ENCODE data around the gene EIF4G3.
A peak's percentile ranks its signal among the peaks of the same experiment; 100 is the strongest.
"Not testable (repeated sequence)": the region's sequence is repeated elsewhere in the genome, so short reads cannot be mapped to it uniquely, and the experiment has no call there.

EIF4G3 gene, protein sequence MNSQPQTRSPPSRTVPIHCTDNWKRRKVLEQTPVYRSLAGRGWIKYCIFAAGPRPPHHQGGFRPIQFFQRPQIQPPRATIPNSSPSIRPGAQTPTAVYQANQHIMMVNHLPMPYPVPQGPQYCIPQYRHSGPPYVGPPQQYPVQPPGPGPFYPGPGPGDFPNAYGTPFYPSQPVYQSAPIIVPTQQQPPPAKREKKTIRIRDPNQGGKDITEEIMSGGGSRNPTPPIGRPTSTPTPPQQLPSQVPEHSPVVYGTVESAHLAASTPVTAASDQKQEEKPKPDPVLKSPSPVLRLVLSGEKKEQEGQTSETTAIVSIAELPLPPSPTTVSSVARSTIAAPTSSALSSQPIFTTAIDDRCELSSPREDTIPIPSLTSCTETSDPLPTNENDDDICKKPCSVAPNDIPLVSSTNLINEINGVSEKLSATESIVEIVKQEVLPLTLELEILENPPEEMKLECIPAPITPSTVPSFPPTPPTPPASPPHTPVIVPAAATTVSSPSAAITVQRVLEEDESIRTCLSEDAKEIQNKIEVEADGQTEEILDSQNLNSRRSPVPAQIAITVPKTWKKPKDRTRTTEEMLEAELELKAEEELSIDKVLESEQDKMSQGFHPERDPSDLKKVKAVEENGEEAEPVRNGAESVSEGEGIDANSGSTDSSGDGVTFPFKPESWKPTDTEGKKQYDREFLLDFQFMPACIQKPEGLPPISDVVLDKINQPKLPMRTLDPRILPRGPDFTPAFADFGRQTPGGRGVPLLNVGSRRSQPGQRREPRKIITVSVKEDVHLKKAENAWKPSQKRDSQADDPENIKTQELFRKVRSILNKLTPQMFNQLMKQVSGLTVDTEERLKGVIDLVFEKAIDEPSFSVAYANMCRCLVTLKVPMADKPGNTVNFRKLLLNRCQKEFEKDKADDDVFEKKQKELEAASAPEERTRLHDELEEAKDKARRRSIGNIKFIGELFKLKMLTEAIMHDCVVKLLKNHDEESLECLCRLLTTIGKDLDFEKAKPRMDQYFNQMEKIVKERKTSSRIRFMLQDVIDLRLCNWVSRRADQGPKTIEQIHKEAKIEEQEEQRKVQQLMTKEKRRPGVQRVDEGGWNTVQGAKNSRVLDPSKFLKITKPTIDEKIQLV (N-terminal part only)

DNA sequence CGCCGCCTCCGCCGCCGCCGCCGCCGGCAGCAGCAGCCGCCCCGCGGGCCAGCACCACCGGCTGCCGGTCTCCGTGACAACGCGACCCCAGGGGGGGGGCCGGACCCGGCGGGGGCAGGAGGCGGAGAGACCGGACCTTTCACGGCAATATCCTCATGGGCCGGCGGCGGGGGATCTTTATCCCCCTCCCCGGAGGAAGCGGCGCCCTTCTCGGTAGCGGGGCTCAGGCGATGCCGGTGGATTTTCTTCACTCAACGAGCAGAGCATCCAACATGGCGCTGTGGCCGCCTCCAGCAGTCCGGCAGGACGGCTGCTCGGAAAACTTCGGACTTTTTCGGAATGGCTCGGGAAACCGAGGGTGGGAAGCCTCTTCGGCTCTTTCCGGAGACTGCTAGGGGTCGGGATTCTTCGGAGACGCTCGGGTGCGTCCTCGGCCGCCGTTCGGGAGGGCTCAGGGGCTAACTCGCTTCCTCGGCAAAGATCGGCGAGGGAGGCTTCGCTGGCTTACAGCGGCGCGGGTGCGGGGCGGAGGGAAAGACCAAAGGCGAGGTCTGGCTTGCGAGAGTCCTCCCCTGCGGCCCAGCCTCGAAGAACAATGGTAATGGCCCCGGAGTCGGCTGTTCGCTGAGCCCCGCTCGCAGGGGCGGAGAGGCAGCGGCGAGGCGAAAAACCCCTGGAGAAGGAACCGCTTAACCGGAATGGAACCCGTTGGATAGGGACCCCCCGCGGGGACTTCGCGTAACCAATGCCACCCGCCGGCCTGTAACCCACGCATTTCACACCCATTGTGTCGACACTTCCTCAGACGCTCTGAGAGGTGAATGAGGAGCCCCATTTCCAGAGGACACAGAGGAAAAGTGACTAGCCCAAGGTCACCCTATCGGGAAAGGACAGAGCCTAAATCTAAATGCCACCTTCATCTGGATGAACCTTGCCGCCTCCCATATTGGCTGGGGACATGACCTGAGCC, at the start of gene EIF4G3:
Gene EIF4G3, minus strand, starts transcription at position 312 of the 970 bp plus-strand sequence. CDS start 174,155 bp downstream, outside the sequence.
- peak; percentile 100 for DNase-seq

DNA sequence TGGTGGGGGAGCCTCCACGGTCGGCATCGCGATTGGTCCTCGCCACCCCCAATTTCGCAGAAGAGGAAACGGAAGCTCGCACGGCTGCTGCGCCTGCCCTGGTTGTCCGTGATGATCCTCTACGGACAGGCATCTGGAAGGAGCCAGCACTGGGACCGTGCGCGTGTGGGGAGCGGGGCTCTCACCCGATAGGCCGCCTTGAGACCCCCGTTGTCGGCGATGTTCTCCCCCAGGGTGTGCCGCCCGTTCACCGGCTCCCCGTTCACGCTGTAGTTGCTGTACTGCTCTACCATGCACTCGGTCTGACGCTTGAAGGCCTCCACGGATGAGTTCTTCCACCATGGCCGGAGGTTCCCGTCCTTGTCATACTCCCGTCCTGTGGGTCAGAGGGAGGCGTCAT, 48.4 kb upstream of the EIF4G3 start:
- DNase-seq, result no peak

DNA sequence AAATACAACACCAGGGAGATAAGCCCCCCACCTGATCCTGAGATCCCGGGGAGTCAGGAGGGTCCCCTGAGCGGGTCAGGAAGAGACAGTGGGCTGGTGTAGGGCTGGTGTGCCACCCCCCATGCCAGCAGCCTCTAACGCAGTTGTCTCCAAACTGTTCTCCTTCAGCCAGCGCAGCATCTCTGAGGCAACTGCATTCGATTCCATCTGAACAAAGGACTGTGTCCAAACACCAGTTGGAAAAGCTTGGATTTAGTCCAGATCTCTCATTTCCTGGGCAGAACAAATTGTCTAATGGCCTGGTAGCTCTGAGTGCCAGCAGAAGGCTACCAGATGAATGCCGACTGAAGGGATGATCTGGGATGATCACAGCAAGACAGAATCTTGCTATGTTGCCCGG, 44.1 kb upstream of the EIF4G3 start:
- DNase-seq, result no peak

DNA sequence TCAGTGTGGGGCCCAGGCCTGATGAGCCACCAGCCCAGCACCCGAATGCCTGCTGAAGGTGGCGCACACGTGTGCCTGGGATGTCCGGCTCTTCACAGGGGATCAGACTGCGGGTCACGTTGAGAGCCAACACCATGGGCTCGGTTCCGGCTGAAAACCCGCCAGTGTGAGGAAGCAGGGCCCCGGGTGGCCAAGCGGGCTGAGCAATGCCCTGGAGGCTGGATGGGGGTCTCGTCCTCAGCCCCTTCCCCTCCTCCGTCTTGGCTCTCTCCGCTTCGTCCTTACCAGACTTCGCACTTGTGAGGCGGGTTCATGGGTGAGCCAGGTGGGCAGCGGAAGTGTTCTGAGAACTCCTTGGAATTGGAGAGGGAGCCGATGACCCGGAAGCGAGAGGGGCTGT, 43.0 kb upstream of the EIF4G3 start:
- no peak for DNase-seq

DNA sequence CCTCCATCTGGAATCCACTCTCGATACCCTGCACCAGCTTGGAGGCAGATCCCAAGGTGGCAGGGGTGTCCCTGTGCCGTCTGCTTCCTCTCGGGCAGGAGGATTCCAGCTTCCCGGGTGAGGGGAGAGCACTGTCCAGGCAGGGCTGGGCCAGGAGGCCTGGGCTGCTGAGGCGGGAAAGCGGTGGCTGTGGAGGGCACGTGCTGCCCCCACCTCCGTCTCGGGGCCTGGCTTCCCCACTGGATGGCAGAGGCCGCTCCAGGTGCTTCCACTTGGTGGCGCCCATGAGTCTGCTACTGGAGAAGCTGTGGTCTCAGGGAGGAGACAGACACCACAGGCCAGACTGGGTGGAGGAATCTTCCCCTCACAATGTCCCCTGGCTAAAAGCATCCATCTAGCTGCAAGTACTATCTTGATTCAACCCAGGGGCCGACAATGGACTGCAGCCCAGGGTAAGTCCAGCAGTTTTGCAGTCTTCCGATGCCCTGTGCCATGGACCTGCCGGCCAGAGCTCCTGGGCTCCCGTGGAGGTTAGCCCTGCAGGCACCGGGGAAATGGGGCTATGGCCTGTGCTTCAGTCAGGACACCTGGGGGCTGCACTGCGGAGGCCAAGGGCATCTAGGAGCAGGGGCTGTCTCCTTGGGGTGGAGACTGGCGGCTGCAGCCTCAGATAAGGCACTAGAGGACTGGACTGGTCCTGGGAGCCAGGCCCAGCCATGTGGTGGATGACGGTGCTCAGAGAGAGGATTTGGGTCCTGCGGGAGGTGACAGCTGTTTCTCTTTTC, 41.3 kb upstream of the EIF4G3 start:
- DNase-seq, result peak; percentile 48

DNA sequence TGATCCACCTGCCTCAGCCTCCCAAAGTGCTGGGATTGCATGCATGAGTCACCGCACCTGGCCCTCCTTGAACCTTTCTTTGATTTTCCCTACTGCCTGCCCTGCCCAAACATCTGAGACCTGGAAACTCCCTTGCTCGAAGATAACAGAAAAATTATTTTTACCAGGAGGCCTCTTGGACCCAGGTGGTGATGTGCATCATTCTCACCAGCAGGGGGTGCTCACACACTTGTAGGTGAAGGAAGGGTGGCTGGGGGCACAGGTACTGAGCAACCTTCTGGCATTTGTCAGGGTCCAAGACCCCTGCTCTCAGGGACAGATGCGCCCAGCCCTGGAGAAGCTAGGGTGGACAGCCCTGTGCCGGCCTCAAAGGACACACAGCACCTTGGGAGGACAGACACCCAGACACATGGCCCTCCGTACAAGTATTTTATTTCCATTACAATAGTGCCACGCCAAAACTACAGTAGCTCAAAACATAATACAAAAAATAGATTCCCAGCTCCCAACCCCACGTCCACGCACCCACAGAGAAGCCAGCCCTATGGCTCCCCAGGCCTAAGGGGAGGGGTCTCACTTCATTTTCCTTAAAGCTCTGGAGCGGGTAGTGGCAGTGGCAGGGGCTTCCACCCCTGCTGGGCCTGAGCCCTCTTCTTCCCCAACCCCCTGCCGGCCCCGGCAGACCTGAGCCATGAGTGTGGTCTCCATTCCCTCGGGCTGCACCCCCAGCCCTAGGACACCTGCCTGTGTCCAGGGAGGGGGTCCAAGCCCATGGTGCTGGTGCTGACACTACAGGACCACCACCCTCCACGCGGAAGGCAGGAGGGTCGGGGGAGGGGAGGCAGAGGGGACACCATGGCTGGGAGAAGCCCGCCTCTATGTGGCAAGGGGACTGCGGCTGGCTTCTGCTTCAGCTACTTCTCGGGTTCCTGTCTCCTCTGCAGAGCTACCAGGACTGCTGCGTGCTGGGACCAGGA, 40.4 kb upstream of the EIF4G3 start:
- peak; percentile 80 for DNase-seq

DNA sequence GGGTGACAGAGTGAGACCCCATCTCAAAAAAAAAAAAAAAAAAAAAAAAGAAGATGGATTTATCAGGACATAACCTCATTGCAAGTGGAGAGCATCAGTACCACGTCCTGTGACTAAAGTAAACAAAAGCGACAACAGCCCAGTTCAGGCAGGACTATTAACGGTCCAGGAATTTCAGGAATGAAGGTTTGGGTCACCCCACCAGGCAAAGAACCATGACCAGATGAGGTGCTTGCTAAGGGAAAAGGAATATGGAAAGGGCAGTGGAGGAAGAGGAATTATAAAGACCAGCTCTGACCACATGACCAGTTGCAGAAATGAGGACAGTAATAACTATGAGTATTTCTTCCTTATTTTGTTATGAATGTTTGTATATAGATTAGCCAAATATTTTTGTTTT, 35.4 kb upstream of the EIF4G3 start:
- no peak for DNase-seq

DNA sequence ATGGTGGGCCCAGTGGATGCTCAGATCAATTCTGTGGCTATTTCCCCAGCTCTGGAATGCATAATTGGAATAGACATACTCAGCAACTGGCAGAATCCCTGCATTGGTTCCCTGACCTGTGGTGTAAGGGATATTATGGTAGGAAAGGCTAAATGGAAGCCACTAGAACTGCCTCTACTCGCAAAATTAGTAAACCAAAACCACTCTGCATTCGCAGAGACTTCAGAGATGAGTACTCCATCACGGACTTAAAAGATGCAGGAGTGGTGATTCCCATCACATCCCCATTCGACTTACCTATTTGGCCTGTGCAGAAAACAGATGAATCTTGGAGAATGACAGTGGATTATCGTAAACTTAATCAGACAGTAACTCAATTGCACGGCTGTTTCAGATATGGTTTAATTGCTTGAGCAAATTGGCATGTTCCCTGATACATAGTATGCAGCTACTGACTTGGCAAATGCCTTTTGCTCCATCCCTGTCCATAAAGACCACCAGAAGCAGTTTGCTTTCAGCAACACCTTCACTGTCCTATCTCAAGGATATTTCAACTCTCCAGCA, 31.5 kb upstream of the EIF4G3 start:
- not testable (repeated sequence) for DNase-seq

DNA sequence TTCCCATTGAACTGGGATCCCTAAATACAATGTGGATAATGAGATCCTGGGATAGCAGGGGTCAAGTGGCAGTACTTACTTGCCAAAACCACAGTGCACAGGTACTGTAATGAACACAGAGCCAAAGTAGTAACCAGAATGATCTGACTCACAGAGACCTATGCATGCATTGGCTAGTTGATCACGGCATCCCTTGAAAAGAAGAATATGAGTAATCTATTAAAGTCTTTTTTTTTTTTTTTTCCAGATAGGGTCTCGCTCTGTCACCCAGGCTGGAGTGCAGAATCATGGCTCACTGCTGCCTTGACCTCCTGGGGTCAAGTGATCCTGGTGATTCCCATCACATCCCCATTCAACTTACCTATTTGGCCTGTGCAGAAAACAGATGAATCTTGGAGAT, 29.4 kb upstream of the EIF4G3 start:
- DNase-seq, result no peak

DNA sequence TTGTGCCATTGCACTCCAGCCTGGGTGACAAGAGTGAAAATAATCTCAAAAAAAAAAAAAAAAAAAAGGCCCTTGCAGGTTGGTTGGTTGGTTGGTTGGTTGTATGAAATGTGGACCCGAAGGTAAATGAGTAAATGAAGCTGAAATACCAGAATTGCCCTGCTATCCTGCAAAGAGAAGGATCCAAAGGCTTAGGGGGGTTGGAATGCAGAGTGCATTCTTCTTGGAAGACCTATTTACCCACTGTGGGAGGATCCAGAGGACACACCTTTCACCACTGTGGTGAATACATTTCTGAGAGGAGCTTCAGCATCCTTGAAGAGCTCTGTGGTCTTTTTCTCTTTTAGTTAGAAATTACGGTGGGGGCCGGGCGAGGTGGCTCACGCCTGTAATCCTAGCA, 28.7 kb upstream of the EIF4G3 start:
- DNase-seq, result no peak

DNA sequence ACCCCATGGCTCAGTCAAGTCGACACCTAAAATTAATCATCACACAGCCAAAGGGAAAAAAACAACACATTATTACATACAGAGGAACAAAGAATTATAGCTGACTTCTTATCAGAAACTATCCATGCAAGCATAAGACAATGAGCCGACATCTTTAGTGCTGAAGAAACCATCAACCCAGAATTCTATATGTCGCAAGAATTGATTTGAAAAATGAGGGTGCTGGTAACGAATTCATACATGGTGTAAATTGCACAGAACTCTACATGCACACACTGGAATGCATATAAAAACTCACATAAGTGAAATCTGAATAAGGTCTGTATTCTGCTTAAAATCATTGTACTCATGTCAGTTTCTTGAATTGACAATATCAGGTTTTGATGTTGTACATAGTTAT, 25.0 kb upstream of the EIF4G3 start:
- DNase-seq, result no peak

DNA sequence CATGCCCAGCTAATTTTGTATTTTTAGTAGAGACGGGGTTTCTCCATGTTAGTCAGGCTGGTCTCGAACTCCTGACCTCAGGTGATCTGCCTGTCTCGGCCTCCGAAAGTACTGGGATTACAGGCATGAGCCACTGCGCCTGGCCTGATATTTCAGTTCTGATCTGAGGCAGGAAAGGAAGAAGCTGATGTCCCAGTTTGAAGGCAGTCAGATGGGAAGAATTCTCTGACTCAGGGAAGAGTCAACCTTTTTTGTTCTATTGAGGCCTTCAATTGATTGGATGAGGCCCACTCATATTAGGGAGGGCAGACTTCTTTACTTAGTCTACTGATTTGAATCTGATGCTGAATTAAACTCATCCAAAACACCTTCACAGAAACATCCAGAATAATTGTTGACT, 24.5 kb upstream of the EIF4G3 start:
- not testable (repeated sequence) for DNase-seq

DNA sequence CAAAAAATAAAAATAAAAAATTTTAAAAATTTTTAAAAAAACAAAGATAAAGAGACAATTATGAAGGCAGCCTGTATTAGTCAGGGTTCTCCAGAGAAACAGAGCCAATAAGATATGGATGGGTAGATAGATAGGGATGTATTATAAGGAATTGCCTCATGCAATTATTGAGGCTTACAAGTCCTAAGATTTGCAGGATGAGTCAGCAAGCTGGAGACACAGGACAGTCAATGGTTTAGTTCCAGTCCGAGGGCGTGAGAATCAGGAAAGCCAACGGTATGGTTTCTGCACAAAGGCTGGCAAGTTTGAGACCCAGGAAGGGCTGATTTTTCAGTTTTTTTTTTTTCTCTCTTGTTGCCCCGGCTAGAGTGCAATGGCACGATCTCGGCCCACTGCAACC, 24.1 kb upstream of the EIF4G3 start:
- DNase-seq, result no peak

DNA sequence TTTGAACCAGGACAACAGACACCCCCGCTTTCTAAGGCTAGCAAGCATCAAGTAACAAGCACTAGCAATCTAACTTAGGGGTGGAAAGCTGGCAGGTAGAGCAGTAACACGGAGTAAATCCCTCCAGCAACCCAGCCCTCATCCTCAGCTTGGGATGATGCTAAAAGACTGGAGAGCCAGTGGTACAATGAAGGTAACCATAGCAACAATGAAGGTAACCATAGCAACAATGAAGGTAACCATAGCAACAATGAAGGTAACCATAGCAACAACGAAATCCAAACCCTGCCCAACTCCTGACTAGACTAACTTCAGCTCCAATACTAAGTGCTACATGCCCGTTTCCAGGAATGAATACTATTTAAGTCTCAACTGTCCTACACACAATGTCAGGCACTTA, 22.2 kb upstream of the EIF4G3 start:
- DNase-seq, result no peak

DNA sequence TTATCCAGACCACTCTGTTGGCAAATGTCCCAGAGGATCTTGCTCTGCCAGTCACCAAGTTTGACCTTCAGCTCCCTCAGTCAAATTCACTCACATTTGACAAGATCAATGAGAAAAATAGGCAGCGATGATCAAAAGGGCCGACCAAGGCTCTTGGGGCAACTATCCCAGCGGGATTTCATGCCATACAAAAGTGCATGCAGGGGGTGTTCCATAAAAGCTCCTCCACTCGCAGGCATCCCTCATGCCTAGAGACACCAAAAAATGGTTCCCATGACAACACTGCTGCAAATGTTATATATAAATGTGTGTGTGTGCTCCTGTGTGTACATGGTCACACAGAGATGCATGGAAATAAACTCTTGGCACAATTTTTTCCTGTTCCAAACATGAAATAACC, 16.2 kb upstream of the EIF4G3 start:
- DNase-seq, result no peak

DNA sequence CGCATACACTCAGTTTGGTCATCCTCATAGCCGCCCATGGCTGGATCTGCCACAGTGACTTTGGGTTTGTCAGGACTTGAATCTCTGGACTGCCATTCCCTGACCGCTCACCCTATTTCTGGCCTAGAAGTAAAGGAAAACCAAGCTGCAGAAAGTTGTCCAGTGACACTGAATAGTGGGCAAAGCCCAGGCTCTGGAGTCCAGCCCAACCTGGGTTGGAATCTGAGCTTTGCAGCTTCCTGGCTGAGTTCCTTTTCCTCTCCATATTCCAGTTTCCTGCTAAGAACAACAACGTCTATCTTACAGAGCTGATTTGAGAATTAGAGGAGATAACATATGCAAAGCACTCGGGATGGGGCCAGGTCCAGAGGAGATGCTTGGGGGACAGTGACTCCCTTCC, 15.6 kb upstream of the EIF4G3 start:
- DNase-seq, result no peak

DNA sequence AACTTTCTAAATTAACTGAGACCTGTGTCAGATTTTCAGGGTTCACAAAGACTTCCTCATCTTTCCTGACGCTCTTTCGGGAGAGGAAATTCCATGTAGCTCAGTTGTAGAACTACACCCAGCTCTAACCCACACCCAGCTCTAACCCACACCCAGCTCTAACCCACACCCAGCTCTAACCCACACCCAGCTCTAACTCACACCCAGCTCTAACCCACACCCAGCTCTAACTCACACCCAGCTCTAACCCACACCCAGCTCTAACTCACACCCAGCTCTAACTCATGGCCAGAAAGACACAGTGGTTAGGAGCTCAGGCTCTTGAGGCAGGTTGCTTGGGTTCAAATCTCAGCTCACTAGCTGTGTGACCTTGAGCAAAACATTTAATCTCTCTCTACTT, 14.1 kb upstream of the EIF4G3 start:
- not testable (repeated sequence) for DNase-seq

DNA sequence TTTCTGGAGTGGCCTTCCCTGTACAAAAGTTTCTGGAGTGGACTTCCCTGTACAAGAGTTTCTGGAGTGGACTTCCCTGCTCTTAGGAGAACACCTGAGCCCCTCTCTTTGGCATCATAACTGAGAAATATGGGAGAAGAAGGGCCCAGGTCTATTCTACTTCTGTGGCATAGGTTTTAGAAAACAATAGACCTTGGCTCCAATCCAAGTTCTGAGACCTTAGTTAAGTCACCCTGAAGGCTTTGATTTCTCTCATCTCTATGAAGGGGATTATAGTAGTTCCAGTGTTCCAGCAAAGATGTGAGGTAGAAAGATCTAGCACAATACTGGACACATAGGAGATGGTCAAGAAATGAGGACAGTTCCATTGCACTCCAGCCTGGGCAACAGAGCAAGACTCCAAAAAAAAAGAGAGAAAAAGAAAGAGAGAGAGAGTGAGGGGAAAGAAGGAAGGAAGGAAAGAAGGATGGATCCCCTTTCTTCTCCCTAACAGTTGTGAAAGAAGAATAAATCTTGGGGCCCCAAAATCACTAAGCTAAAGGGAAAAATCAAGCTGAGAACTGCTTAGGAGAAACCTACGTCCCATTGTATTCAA, 13.3 kb upstream of the EIF4G3 start:
- DNase-seq, result no peak

DNA sequence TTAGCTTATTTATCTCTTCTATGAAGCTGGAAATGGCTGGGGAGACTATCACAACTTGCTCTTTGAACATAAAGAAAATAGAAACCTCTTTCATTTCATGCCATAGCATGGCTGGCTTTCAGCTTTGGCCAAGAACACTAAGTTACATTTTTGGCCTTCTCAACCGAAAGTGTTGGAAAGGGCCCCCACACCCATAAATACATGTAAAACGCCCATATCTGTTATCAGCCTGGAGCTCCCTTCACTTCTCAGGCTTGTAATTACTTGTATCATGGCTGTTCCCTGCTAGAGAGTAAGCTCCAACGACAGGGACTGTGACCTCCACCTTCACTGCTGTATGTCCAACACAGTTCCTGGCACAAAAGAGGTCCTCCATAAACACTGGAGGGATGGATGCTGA, 12.7 kb upstream of the EIF4G3 start:
- no peak for DNase-seq

Measured in stimulated activated CD4-positive, alpha-beta T cell treated with anti-CD3 and anti-CD28 coated beads, Interleukin-4, amount 100 ng/mL, for 24 hours (primary cell).